ENCODE data around the gene LRCH1. TPM values are rescaled to one million over a fixed set of nuclear protein-coding genes. Genes with fewer than 3 reads are reported as not detected.
A peak's percentile ranks its signal among the peaks of the same experiment; 100 is the strongest.

Gene LRCH1
- total RNA-seq, 1 experiment from 2014 or later: 10.9 TPM

DNA sequence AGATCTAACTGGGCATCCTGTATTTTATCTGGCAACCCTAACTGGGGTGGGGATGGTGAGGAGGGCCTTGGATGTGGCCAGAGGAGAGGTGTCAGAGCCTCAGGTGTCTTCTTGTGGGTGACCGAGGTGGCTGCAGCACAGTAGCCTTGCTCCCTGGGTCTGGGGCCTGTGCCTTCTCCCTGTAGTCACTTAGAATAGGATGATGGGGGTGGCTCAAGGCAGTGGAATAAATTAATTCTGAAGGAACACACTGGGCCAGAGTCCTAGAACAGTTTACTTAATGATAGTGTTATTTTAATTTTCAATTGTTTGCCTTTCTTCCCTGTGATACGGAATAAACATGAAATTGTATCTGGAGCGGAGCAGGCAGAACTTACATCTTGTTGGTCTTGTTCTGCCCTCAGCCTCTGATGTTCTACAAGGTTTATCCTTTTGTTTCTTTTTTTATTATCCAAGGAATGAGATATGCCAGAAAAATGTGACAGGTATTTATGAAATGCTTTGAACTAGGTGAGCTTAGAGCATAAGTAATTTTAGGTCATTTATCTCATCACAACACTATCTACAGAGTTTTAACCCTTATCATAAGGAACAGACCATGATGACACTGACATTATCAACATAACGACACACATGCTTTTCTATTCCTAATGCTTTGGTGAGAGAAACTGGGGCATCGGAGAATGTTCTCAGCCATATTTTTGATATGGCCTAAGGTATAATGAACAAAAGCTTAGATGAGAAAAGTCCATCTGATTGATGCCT, 51.4 kb downstream of the LRCH1 start:
- Histone ChIP-seq H3K36me3 (no peaks in the 10 kb centered on the region), H3K4me3 (no peak overlapping the region), H3K27me3 (no peaks in the 10 kb centered on the region), H3K27ac (no peak overlapping the region), H3K4me1 (peaks cover 12% of the 10 kb centered on the region), H3K9me3 (replicated peaks) (no peaks in the 10 kb centered on the region)
- no peak for DNase-seq

GRCh38 chr13:46605076-46605824, 52.3 kb downstream of the LRCH1 start:
- Histone ChIP-seq H3K36me3 (no peaks in the 10 kb centered on the region), H3K4me1 (peaks cover 12% of the 10 kb centered on the region), H3K27me3 (no peaks in the 10 kb centered on the region), H3K27ac (no peak overlapping the region), H3K4me3 (no peak overlapping the region), H3K9me3 (replicated peaks) (no peaks in the 10 kb centered on the region)
- peak in 1 of 2 experiments; percentile 38 for DNase-seq

DNA sequence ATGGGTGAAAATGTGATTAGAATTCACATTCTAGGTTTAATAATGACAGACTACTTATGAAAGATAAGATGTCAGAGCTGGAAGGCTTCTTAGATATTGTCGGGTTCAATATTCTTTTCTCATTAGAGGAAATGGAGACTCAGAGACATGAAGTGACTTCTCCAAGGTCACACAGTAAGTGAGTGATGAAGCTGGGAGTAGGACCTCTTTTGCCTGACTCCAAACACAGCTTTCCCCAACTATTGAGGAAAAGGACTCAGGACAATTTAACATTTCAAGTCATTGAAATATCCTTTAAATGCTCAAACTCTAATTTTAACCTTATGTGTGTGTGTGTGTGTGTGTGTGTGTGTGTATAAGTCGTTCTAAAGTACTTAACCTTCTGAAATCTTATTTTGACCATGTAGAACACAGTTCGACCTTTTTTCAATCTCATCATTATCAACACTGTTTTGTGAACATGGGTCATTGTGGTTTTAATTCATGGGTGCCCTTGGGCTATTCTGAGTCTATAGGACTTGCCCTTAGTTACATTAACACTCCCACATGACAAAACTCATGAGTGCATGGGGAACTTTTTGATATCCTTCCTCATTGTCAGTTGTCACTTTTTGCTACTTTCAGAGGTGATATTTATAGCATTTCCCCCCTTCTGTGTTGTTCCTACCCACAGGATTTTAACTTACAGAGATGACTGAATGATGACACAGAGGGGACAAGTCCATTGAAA, 53.0 kb downstream of the LRCH1 start:
- no peak for DNase-seq
- H3K36me3 ChIP-seq: no peaks in the 10 kb centered on the region
- peaks cover 12% of the 10 kb centered on the region for H3K4me1 ChIP-seq
- H3K9me3 ChIP-seq (replicated peaks): no peaks in the 10 kb centered on the region
- no peak overlapping the region for H3K4me3 ChIP-seq
- no peaks in the 10 kb centered on the region for H3K27me3 ChIP-seq
- no peak overlapping the region for H3K27ac ChIP-seq

GRCh38 chr13:46606970-46607369, 54.0 kb downstream of the LRCH1 start:
- Histone ChIP-seq H3K36me3 (no peaks in the 10 kb centered on the region; the same call in 1 of the 2 replicates), H3K27me3 (no peaks in the 10 kb centered on the region), H3K27ac (no peak overlapping the region), H3K4me3 (no peak overlapping the region), H3K4me1 (peaks cover 12% of the 10 kb centered on the region), H3K9me3 (replicated peaks) (no peaks in the 10 kb centered on the region)
- no peak for DNase-seq

DNA sequence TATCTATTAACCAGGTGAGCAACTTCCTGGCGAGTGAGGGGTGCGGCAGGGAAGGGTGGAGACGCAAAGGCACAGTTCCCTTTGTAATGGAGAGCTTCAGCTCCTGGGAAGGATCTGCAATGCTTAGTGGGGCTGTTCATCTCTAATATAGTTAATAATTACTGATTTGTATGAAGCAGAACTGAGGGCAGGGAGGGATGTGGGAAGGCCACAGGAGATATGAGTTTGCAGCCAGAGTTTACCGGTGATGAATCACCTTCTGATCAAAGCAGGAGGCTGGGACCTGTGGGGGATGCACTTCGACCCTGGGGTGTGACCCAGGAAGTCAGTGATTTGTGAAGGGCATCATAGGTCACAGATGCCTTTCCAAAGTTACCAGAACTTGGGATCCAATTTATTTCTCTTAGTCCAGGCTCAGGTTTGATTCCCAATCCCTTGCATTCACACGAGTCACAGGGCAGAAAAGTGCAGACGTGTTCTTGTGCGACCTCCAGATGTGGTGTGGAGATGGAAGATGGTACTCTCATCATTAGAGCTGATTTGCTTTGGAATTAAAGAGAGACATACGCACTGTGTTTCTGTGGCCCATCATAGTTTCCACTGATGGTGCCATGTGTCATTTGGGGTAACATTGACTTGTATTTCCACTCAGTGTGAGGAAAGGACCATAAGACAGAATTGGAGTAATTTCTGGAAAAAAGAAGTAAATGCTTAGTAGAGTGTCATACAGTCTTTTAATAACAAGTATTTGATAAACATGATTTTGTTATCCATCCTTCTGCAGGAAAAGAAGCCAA, 55.0 kb downstream of the LRCH1 start:
- Histone ChIP-seq H3K27ac (no peak overlapping the region), H3K4me3 (no peak overlapping the region), H3K9me3 (replicated peaks) (no peaks in the 10 kb centered on the region), H3K36me3 (no peaks in the 10 kb centered on the region; the same call in 1 of the 2 replicates), H3K27me3 (no peaks in the 10 kb centered on the region), H3K4me1 (peaks cover 12% of the 10 kb centered on the region)
- no peak for DNase-seq

- H3K9me3 ChIP-seq (replicated peaks): no peaks in the 10 kb centered on the region
- no peak overlapping the region for H3K4me3 ChIP-seq
- no peaks in the 10 kb centered on the region for H3K27me3 ChIP-seq
- no peak overlapping the region for H3K27ac ChIP-seq
- H3K4me1 ChIP-seq: peaks cover 12% of the 10 kb centered on the region
- no peak for DNase-seq
- H3K36me3 ChIP-seq: no peaks in the 10 kb centered on the region; the same call in 1 of the 2 replicates
These were observed 56.1 kb downstream of the LRCH1 start for GRCh38 chr13:46609052-46609451.

GRCh38 chr13:46609726-46610125, 56.8 kb downstream of the LRCH1 start:
- Histone ChIP-seq H3K4me3 (no peak overlapping the region), H3K4me1 (peaks cover 9% of the 10 kb centered on the region), H3K9me3 (replicated peaks) (no peaks in the 10 kb centered on the region), H3K27ac (no peak overlapping the region), H3K36me3 (no peaks in the 10 kb centered on the region; the same call in none of the 2 replicates), H3K27me3 (no peaks in the 10 kb centered on the region)
- no peak for DNase-seq

DNA sequence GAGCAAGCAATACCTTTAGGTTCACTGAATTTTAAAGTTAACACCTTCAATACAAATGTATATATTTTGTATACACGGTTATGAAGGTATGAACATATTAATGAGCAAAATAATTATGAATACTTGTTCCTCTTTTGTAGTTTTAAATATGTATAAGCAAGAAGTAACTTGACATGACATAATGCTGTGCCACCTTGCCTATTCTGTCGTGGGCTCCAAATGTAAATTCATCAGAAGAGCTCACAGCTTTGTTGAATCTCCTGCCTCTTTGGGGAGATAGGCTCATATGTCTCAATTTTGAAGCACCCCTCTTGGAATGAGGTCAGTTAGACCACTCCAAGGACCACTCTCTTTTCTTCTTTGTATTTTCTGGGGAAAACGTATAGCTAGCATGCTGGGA, 59.3 kb downstream of the LRCH1 start:
- H3K9me3 ChIP-seq (replicated peaks): no peaks in the 10 kb centered on the region
- DNase-seq: no peak
- no peak overlapping the region for H3K27ac ChIP-seq
- no peaks in the 10 kb centered on the region for H3K27me3 ChIP-seq
- H3K36me3 ChIP-seq: no peaks in the 10 kb centered on the region; the same call in none of the 2 replicates
- H3K4me1 ChIP-seq: peaks cover 7% of the 10 kb centered on the region
- H3K4me3 ChIP-seq: no peak overlapping the region

GRCh38 chr13:46613409-46614049, 60.6 kb downstream of the LRCH1 start:
- no peak for DNase-seq
- H3K27ac ChIP-seq: no peak overlapping the region
- H3K4me3 ChIP-seq: no peak overlapping the region
- H3K4me1 ChIP-seq: peaks cover 7% of the 10 kb centered on the region
- H3K9me3 ChIP-seq (replicated peaks): no peaks in the 10 kb centered on the region
- H3K36me3 ChIP-seq: no peaks in the 10 kb centered on the region; the same call in none of the 2 replicates
- H3K27me3 ChIP-seq: no peaks in the 10 kb centered on the region

GRCh38 chr13:46614582-46614981, 61.6 kb downstream of the LRCH1 start:
- H3K9me3 ChIP-seq (replicated peaks): no peaks in the 10 kb centered on the region
- no peaks in the 10 kb centered on the region; the same call in none of the 2 replicates for H3K36me3 ChIP-seq
- no peak overlapping the region for H3K27ac ChIP-seq
- no peaks in the 10 kb centered on the region for H3K27me3 ChIP-seq
- no peak for DNase-seq
- H3K4me3 ChIP-seq: no peak overlapping the region
- peaks cover 7% of the 10 kb centered on the region for H3K4me1 ChIP-seq

DNA sequence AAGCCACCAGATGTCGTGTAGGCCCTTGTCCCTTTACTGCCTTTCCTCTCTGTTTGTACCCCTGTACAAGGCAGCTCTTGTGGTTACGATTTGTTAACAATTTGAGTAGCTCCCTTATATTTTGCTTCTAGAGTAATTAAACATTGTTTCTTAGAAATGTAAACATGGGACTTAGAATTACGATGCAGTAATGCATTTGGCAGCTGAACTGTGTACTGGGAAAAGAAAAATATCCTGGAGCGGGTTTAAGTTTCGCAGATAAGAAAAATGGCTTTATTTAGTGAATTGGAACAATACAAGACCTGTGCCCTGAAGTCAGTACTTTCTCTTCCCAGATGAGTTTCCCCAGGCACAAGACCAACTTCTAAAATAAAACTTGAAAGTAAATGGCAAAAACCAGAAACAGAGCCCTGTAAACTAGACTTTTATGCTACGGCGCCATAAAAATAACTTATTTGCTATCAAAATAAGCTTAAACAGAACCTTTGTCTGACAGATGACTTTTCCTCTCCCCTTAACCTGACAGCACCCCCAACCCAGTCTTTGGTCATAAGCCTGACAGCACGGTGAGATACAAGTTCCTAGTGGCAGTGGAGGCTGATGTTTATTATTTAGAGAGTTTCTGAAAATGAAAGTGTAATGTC, 63.0 kb downstream of the LRCH1 start:
- DNase-seq: peak in 1 of 2 experiments; percentile 30
- Histone ChIP-seq H3K27ac (no peak overlapping the region), H3K4me3 (no peak overlapping the region), H3K9me3 (replicated peaks) (no peaks in the 10 kb centered on the region), H3K27me3 (no peaks in the 10 kb centered on the region), H3K36me3 (no peaks in the 10 kb centered on the region; the same call in none of the 2 replicates), H3K4me1 (peaks cover 7% of the 10 kb centered on the region)

DNA sequence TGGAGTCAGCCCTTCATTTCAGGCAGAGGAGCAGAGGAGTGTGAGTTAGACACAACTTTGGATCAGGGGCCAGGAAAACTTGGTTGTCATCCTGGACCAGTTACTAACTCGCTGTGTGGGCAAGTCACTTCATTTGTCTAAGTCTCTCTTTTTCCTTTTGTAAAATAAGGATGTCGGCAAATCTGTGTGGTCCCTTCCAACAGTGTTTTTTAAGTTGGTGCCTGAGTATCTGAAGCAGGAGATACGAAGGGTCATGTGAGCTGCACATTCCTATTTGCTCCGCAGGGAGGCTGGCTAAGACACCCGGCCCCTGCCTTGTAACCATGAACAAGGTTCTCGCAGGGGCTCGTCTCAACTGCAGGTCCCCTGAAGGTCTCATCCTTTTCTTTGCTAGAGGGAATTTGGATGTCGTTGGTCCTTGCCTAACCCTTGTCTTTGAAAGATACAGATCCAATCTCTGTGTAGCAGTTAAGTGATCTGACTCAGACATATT, 64.3 kb downstream of the LRCH1 start:
- no peaks in the 10 kb centered on the region; the same call in 1 of the 2 replicates for H3K36me3 ChIP-seq
- no peaks in the 10 kb centered on the region for H3K27me3 ChIP-seq
- no peak for DNase-seq
- H3K4me1 ChIP-seq: peaks cover 8% of the 10 kb centered on the region
- no peaks in the 10 kb centered on the region for H3K9me3 ChIP-seq (replicated peaks)
- no peak overlapping the region for H3K27ac ChIP-seq
- no peak overlapping the region for H3K4me3 ChIP-seq

DNA sequence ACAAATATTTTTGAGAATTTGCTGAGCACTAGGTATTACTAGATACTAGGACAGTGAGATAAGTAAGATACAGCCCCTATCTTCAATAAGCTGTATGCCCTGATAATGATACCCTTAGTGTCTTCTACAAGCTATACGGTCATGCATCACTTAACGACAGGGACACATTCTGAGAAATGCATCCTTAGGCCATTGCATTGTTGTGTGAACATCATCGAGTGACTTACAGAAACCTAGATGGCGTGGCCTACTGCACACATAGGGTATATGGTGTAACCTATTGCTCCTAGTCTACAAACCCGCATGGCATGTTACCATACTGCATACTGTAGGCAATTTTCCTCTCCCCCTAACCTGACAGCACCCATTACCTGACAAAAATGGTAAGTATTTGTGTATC, 64.9 kb downstream of the LRCH1 start:
- no peak overlapping the region for H3K27ac ChIP-seq
- DNase-seq: no peak
- H3K4me1 ChIP-seq: peaks cover 14% of the 10 kb centered on the region
- H3K4me3 ChIP-seq: no peak overlapping the region
- no peaks in the 10 kb centered on the region; the same call in 1 of the 2 replicates for H3K36me3 ChIP-seq
- H3K27me3 ChIP-seq: no peaks in the 10 kb centered on the region
- H3K9me3 ChIP-seq (replicated peaks): no peaks in the 10 kb centered on the region
